C4-2B (cell line): ENCODE results near the gene TREX2.

Experiments
- CTCF ChIP-seq: fragments of 450-650 bp; conservative IDR thresholded peaks from 2 replicates; pipeline ENCODE4 v1.5.1; 2017; ENCODE audit warnings: mild to moderate bottlenecking
- ZFX ChIP-seq: fragments of 450-650 bp; IDR thresholded peaks from 2 replicates; pipeline ENCODE4 v1.6.1; 2017

GRCh38 chrX:153396320-153397195 is 49.3 kb downstream of the TREX2 start:
- TF ChIP-seq CTCF: no peak
- TF ChIP-seq ZFX: no peak
